ENCODE data around the gene SLX4IP. TPM values are rescaled to one million over a fixed set of nuclear protein-coding genes. Genes with fewer than 3 reads are reported as not detected.

The SLX4IP gene
- total RNA-seq, 1 donor from 2014 or later = 7.5 TPM

- DNase-seq = no peak
Measured at GRCh38 chr20:10553326-10553984, 118.3 kb downstream of the SLX4IP start.

DNA sequence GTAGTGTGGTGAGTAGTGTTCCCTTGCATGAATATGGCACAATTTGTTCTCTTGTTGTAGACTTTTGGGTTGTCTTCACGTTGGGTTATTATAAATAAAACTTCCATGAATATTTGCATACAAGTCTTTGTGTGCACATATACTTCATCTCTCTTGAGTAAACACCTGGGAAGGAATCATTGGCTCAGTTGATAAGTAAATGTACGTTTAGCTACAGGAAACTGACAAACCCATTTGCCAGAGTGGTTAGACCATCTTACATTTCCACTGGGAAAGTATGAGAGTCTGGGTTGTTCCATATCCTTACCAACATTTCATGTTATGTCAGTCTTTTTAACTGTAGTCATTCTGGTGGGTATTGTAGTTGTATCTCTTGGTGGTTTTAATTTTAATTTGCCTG is 119.2 kb downstream of the SLX4IP start:
- no peak for DNase-seq

DNA sequence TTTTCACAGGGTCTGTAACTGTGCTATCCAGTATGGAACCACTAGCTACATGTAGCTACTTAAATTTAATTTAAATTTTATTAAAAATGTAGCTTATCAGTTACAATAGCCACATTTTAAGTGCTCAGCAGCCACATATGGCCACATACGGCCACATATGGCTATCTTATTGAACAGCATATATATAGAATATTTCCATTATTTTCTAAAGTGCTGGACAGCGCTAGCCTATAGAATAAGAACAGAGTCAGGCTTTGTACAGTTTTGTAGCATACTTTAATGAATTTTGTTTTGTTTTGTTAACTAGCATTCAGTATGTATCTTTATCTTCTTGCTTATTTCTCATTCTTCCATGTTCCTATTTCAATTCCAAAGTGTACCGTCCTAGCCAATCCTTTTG is 120.3 kb downstream of the SLX4IP start:
- no peak for DNase-seq

GRCh38 chr20:10555865-10556308 is 120.8 kb downstream of the SLX4IP start:
- no peak for DNase-seq

DNA sequence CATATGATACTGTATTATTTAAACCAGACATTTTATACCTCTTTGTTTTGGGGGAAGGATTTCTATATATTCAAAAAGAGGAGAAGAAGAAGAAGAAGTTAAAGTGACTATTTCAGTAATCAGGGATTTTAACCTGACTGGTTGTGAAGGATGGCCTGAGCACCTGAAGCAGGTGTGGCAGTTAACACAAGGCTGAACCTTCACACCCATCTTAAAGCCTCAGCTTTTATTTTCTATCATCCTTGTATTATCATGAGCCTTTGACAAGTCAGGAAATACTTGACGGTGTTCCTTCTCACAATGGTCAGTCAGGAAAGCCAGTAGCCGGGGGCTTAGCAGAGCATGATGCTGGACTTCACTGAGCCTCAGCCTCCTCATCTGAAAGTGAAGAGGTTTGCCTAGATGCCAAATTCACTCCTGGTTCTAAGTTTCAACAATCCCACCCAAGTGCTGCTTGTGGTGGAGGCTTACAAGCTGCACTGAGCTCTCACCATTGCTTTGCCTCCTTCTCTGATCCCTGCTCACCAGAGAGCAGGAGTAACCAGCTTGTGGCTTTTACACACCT is 121.5 kb downstream of the SLX4IP start:
- no peak for DNase-seq

DNA sequence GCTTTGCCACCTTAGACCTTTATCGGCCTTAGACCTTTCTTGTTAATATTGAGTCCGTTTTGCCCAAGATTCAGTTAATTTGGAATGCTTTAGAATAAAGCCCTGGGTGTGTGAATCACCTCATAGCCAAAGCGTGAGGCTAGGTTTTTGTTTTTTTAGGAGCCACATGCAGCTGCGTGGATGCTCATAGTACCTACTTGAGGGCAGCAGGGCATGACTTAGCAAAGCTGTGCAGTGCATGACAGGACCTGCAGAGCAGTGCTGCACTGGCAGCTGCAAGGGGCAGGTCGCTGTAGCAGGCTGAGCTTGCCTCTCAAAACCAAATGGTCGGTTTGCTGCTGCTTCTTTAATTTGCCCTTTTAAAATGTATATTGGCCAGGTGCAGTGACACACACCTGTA is 122.6 kb downstream of the SLX4IP start:
- no peak for DNase-seq

DNA sequence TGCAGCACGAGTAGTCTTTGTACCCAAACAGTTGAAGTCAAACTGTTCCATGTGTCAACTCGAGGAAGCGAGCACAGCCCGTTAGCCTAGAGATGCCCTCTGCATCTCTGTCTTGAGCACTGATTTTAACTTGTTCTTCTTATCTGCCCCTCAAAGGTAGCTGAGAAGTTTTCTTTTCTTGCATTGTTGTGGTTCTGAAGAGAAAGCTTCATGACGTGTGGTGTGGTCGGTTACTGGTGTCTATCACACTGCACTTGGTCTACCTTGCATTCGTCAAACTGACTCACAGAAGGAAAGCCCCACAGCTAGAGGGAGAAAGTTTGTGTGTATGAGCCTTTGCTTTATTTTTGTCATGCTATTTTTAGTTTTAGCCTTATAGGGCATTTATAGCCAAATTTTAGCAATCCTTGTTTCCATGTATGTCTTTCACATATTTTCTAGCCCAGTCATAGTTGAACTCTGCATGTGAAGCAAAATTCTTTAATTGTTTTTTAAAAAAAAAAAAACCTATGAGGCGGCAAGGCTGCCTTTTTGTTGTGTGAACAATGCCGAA is 123.6 kb downstream of the SLX4IP start:
- DNase-seq = no peak

GRCh38 chr20:10559266-10559665 is 124.2 kb downstream of the SLX4IP start:
- no peak for DNase-seq

DNA sequence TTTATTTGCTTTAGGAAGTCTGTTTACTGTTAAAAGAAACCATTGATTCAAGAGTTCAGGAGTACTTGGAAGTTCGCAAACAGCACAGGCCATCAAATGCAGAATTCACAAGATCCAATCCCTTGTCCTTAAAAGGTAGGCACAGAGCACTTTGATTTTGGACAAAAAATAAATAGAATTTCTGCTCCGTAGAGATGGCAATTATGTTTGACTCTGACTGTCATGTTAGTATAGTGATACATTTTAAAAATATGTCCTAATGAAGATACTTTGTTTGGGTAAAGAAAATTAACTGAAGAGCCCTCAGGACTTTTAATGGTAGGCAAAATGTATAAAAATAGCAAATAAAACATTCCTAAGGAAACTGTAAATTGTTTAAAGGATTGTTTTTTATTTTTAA is 125.6 kb downstream of the SLX4IP start:
- DNase-seq = no peak

- DNase-seq = no peak
Measured at GRCh38 chr20:10561302-10561701, 126.2 kb downstream of the SLX4IP start.

GRCh38 chr20:10562899-10563298 is 127.8 kb downstream of the SLX4IP start:
- DNase-seq = no peak

DNA sequence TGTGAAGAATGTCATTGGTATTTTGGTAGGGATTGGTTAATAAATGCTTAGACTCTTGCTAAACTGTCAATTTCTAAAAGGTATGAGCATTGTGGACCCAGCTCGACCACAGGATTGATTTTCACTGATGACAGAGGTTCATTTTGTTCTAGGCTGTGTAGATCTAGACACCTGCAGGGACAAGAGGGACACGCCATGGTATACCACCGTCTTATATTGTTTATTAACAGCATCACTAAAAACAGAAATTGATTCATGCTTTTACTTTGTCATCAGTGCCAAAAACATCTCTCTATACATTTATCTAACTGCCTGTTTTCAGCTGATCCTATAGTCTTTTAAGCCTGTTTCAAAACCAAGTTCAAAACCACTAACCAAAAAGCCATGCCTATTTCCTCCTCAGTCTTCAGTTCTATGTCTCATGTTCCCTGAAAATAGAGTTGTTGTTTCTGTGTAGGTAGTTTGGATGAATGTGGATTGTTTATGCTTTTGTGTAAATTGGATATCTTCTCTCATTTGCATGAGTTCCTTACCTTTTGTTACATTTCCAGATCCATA is 128.9 kb downstream of the SLX4IP start:
- no peak for DNase-seq

GRCh38 chr20:10565191-10565921 is 130.3 kb downstream of the SLX4IP start:
- no peak for DNase-seq

- no peak for DNase-seq
Measured at GRCh38 chr20:10565922-10566897, 131.1 kb downstream of the SLX4IP start.

DNA sequence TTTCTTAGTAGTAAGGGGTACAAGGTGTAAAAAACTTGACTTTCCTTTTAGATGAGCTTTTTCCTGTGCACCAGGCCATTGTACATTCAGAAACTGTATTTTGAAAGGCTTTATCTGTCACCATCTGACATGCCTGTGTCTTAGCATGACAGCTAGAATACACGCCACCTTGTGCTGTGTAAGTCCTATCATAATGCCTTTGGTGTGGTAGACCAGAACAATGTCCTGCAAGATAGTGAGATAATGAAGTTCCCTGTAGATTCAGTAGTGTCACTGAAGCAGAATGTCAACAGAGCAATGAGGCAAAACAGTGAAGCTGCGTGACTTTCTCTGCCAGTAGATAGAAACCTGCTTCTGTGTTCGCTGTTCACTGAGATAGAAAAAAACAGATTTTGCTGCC is 132.9 kb downstream of the SLX4IP start:
- no peak for DNase-seq

DNA sequence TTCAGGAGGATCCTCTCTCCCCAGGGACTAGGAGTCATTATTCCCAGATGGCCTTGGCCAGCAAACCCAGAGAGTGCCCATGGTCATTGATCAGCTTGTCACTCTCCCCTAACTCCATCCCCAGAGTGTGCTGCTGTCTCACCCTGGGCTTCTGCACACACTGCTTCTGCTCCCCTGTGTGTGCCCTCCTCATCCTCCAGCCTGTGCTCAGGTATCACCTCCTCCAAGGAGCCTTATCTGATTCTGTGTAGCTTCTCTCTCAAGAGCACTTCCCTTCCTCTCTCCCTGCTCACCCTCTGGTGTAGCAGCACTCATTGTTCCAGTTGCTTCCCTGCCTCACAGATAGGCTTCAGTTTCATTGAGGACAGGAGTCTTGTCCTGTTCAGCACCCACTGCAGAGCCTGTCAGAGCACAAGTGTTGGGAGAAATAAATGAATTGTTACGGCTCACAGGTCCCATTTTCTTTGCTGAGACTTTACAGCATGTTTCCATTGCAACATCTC is 136.3 kb downstream of the SLX4IP start:
- no peak for DNase-seq

DNA sequence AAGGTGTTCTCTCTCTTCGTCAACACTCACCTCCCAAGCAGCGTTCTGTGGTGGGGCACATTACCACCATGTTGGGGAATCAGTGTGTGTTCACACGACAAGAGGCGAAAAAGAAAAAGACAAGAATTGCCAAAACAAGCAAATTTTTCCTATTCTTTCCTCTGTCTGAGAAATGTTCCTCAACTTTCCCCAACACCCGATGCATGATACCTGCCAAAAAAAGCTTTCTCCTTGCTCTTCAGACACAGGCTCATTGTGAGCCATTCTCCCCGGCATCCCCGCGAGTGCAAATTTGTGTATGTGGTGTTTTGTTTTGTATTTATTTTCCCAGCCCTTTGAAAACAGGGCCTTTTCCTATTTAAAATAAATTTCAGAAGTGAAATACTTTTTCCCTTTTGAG is 137.7 kb downstream of the SLX4IP start:
- no peak for DNase-seq

- DNase-seq = no peak
Measured at GRCh38 chr20:10573273-10573950, 138.3 kb downstream of the SLX4IP start.

DNA sequence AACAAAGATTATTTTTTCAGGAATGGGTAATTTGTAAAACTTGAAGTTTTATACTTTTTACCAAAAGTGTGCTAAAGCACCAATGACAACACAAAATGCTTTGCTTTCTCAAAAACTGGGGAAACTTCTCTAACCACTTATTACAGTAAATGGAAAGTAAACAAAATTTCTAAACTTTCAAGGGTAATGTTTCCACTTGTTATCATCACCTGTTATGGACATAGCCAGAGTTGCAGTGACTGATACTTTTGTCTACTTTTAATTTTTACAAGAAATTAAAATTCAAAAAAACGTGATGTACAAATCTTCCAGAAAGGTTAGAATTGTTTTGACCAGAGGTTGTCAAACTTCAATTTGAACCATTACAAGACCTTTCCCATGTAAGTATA is 138.8 kb downstream of the SLX4IP start:
- DNase-seq = no peak

GRCh38 chr20:10576411-10577090 is 141.4 kb downstream of the SLX4IP start:
- DNase-seq = no peak
